Inflammatory macrophage treated with lipopolysaccharide for 1 hour (primary cell): Measurements from ENCODE around the gene MORC3.
A peak's percentile ranks its signal among the peaks of the same experiment; 100 is the strongest.
"Not testable (repeated sequence)": the region's sequence is repeated elsewhere in the genome, so short reads cannot be mapped to it uniquely, and the experiment has no call there.

Experiments
- DNase-seq, 2 donors: peaks; one replicate each; pipeline ENCODE4 v3.0.0-alpha.2; 2020 to 2022

The MORC3 gene

GRCh38 chr21:36319767-36320420, at the start of gene MORC3:
Gene MORC3 (plus strand): TSS chr21:36320197. CDS start chr21:36320265, 68 bp downstream.
- peak; percentile 99 to 100 for DNase-seq

GRCh38 chr21:36270786-36271695, 49.0 kb upstream of the MORC3 start:
- not testable (repeated sequence) for DNase-seq

GRCh38 chr21:36274128-36274527, 45.9 kb upstream of the MORC3 start:
- no peak for DNase-seq

GRCh38 chr21:36282568-36283230, 37.3 kb upstream of the MORC3 start:
- no peak for DNase-seq

GRCh38 chr21:36283231-36283622, 36.8 kb upstream of the MORC3 start:
- DNase-seq: not testable (repeated sequence)

GRCh38 chr21:36288651-36289243, 31.2 kb upstream of the MORC3 start:
- no peak for DNase-seq

GRCh38 chr21:36291509-36291908, 28.5 kb upstream of the MORC3 start:
- no peak for DNase-seq

- peak; percentile 51 to 76 for DNase-seq
These were observed 22.5 kb upstream of the MORC3 start for GRCh38 chr21:36297406-36297937.

GRCh38 chr21:36297938-36298572, 21.9 kb upstream of the MORC3 start:
- DNase-seq: peak; percentile 89

- no peak for DNase-seq
These were observed 13.0 kb upstream of the MORC3 start for GRCh38 chr21:36306872-36307534.

- DNase-seq: no peak
These were observed 10.0 kb upstream of the MORC3 start for GRCh38 chr21:36310016-36310415.

- DNase-seq: not testable (repeated sequence)
These were observed 6.6 kb upstream of the MORC3 start for GRCh38 chr21:36313446-36313845.

- DNase-seq: not testable (repeated sequence)
These were observed 4.0 kb upstream of the MORC3 start for GRCh38 chr21:36316045-36316444.

- DNase-seq: no peak
These were observed 3.0 kb upstream of the MORC3 start for GRCh38 chr21:36316872-36317484.

- DNase-seq: not testable (repeated sequence)
These were observed 611 bp upstream of the MORC3 start for GRCh38 chr21:36319406-36319766.

- DNase-seq: peak; percentile 40 to 46
These were observed 676 bp downstream of the MORC3 start for GRCh38 chr21:36320421-36321324.

GRCh38 chr21:36321325-36322082, 1.5 kb downstream of the MORC3 start:
- DNase-seq: peak; percentile 47 to 59

- DNase-seq: no peak
These were observed 2.1 kb downstream of the MORC3 start for GRCh38 chr21:36322083-36322424.

GRCh38 chr21:36323032-36323431, 3.0 kb downstream of the MORC3 start:
- DNase-seq: peak; percentile 82 to 94
